ENCODE results near the gene BCAR3.

DNA sequence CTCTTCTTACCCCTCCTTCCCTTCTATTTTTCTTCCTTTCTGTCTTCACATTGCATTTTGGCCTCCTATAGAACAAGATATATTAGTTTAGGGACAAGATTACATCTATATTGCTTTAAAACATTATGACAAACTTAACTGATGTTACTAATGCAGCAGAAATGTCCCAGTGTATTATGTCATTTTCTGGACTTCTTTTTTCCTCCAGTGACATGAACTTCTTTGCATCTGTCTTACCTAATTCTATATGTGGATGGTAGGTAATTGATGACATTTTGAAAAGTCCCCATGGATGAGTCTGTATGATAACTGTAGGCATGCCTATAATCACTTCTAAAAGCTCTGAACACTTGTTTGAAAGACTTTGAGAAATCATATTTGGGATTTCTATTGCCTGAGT is 144.2 kb downstream of the BCAR3 start:
- TF ChIP-seq, protein P1, sequence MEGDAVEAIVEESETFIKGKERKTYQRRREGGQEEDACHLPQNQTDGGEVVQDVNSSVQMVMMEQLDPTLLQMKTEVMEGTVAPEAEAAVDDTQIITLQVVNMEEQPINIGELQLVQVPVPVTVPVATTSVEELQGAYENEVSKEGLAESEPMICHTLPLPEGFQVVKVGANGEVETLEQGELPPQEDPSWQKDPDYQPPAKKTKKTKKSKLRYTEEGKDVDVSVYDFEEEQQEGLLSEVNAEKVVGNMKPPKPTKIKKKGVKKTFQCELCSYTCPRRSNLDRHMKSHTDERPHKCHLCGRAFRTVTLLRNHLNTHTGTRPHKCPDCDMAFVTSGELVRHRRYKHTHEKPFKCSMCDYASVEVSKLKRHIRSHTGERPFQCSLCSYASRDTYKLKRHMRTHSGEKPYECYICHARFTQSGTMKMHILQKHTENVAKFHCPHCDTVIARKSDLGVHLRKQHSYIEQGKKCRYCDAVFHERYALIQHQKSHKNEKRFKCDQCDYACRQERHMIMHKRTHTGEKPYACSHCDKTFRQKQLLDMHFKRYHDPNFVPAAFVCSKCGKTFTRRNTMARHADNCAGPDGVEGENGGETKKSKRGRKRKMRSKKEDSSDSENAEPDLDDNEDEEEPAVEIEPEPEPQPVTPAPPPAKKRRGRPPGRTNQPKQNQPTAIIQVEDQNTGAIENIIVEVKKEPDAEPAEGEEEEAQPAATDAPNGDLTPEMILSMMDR (IDR thresholded peaks at IDR 0.05): no peak
- TF ChIP-seq POLR2A (IDR thresholded peaks at IDR 0.05): no peak

Measured in vagina (tissue), 2 donors.